ENCODE measurements around the gene NFIX. TPM values are rescaled to one million over a fixed set of nuclear protein-coding genes. Genes with fewer than 3 reads are reported as not detected.

The NFIX gene
- total and polyA plus RNA-seq, 2 donors (not counting 3 experiments of a cell fraction or from before 2014, with no cell fraction given): 9.8 to 37.7 TPM

DNA sequence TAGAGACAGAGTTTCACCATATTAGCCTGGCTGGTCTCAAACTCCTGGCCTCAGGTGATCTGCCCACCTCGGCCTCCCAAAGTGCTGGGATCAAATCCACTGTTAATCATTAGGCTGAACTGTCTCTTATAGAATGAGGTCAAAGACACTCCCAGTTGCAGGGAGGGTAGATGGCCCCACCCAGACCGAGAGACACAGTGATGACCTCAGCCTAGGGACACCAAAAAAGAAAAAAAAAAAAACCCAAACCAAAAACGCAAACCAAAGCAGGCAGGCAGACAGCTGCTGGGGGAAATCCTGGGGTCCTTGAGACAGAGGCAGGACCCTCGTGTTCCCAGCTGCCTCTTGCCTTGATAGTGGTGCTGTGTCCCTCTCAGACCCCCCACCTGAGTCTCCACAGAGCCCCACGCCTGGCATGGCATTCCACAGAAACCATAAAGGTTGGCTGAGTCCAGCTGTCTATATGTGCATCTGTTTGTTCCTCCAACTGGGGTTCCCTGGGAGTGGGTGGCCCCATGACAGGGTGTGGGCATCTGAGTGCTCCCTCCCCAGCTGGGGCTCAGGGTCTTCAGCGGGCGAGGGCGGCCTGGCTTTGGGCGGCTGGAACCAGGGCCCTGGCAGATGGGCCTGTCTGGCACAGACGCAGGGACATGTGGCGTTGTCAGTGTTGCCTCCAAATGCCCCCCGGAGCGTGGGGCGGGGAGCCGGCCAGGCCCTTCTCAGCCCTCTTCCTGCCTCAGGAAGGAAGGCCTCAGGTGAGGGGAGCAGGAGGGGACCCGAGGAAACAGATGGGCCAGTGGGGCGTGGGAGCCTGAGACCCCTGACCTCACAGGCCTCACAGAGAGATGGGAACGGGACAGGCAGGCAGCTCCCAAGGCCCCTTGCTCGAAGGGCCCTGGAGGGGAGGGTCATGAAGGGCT is 20.7 kb upstream of the NFIX start:
- dilution Hi-C loops (cut with MboI; ENCODE audit: extremely low pct_ligation_motif_present, low sequenced_read_pairs) (no loop called here), intact Hi-C loops (cut with micrococcal nuclease) (loop anchor here (5.0 kb wide), 1 partner anchor 178 kb away; the partner anchor contains the start of genes IER2 and STX10)
- TF ChIP-seq GATA2 (IDR thresholded peaks at IDR 0.05; ENCODE audit: insufficient read depth, insufficient read length, low read depth, low read length) (no peak), JUN (IDR thresholded peaks at IDR 0.05; ENCODE audit: borderline replicate concordance, insufficient read depth, insufficient read length, low read depth) (no peak), POLR2AphosphoS5 (IDR thresholded peaks at IDR 0.05; ENCODE audit: insufficient read depth, low read depth, low read length) (no peak), EZH2 (IDR thresholded peaks at IDR 0.05; ENCODE audit: borderline replicate concordance, low read depth, low read length, severe bottlenecking) (no peak), POLR2A (IDR thresholded peaks at IDR 0.05; ENCODE audit: low read depth, low read length) (no peak), MYC (IDR thresholded peaks at IDR 0.05; ENCODE audit: low read depth, low read length) (no peak), FOS (IDR thresholded peaks at IDR 0.05; ENCODE audit: borderline replicate concordance, insufficient read depth, low read length) (no peak)
- TF ChIP-seq, protein P1, sequence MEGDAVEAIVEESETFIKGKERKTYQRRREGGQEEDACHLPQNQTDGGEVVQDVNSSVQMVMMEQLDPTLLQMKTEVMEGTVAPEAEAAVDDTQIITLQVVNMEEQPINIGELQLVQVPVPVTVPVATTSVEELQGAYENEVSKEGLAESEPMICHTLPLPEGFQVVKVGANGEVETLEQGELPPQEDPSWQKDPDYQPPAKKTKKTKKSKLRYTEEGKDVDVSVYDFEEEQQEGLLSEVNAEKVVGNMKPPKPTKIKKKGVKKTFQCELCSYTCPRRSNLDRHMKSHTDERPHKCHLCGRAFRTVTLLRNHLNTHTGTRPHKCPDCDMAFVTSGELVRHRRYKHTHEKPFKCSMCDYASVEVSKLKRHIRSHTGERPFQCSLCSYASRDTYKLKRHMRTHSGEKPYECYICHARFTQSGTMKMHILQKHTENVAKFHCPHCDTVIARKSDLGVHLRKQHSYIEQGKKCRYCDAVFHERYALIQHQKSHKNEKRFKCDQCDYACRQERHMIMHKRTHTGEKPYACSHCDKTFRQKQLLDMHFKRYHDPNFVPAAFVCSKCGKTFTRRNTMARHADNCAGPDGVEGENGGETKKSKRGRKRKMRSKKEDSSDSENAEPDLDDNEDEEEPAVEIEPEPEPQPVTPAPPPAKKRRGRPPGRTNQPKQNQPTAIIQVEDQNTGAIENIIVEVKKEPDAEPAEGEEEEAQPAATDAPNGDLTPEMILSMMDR (IDR thresholded peaks at IDR 0.05; ENCODE audit: extremely low read depth in 1 of 2, insufficient read depth in 1 of 2, low read depth in 1 of 2, low read length in 2 of 2): no peak
- TF ChIP-seq, protein P2, sequence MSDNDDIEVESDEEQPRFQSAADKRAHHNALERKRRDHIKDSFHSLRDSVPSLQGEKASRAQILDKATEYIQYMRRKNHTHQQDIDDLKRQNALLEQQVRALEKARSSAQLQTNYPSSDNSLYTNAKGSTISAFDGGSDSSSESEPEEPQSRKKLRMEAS (IDR thresholded peaks at IDR 0.05; ENCODE audit: insufficient read depth, insufficient read length): no peak
- Histone ChIP-seq H3K9me1 (replicated peaks; ENCODE audit: control insufficient read depth, extremely low read depth, insufficient read depth, low read length) (no peaks in the 10 kb centered on the region), H3K27ac (ENCODE audit: insufficient read depth, low read depth, low read length) (no peak overlapping the region), H3K79me2 (ENCODE audit: control insufficient read depth, insufficient read depth, low read length) (no peaks in the 10 kb centered on the region), H3K9me3 (replicated peaks; ENCODE audit: control insufficient read depth, insufficient read depth, low read length) (no peaks in the 10 kb centered on the region), H2AFZ (ENCODE audit: low read depth, low read length) (no peak overlapping the region), H4K20me1 (replicated peaks; ENCODE audit: control insufficient read depth, extremely low read depth, insufficient read depth, low read length) (no peaks in the 10 kb centered on the region), H3K4me2 (ENCODE audit: insufficient read depth, low read length) (no peak overlapping the region), H3K9ac (replicated peaks; ENCODE audit: extremely low read depth, insufficient read depth, low read length) (no peak overlapping the region), H3K4me3 (replicated peaks in 1 of 3; ENCODE audit: insufficient read depth in 1 of 3, low read depth in 1 of 3, low read length in 3 of 3) (no peak overlapping the region), H3K4me1 (ENCODE audit: control insufficient read depth, extremely low read depth, insufficient read depth, low read length) (no peaks in the 10 kb centered on the region), H3K36me3 (ENCODE audit: control insufficient read depth in 2 of 2, extremely low read depth in 1 of 2, insufficient read depth in 2 of 2, low read length in 2 of 2) (no peaks in the 10 kb centered on the region), H3K27me3 (ENCODE audit: control insufficient read depth in 2 of 2, insufficient read depth in 2 of 2, low read length in 2 of 2) (no peaks in the 10 kb centered on the region)
- DNase-seq (ENCODE audit: low read depth, low spot score) (no peak), FAIRE-seq (no peak)
- POLR2A ChIA-PET: no interaction called here
- BruUV-seq (replicated peaks): no TSS peak
- CTCF ChIA-PET: interaction anchor here (0.9 to 13.4 kb wide), 4 partner anchors 8 to 119 kb away, joined by 3 to 543 read pairs (median 60); no protein-coding TSS in a partner anchor

All from endothelial cell of umbilical vein (primary cell).